ENCODE measurements around the gene DISP2. TPM values are rescaled to one million over a fixed set of nuclear protein-coding genes. Genes with fewer than 3 reads are reported as not detected.
A peak's percentile ranks its signal among the peaks of the same experiment; 100 is the strongest.

The DISP2 gene
- total RNA-seq, 1 donor from 2014 or later, result 0.28 TPM

- ATAC-seq, result no peak
Measured at GRCh38 chr15:40325700-40326099, 32.3 kb upstream of the DISP2 start.

- ATAC-seq, result no peak
Measured at GRCh38 chr15:40327457-40327856, 30.6 kb upstream of the DISP2 start.

- no peak for ATAC-seq
Measured at GRCh38 chr15:40328176-40328575, 29.8 kb upstream of the DISP2 start.

- ATAC-seq, result no peak
Measured at GRCh38 chr15:40328751-40329150, 29.3 kb upstream of the DISP2 start.

- ATAC-seq, result no peak
Measured at GRCh38 chr15:40329804-40330203, 28.2 kb upstream of the DISP2 start.

GRCh38 chr15:40330368-40330836 is 27.6 kb upstream of the DISP2 start:
- no peak for ATAC-seq

GRCh38 chr15:40331026-40331425 is 27.0 kb upstream of the DISP2 start:
- no peak for ATAC-seq

GRCh38 chr15:40331637-40332036 is 26.4 kb upstream of the DISP2 start:
- ATAC-seq, result no peak

- ATAC-seq, result no peak
Measured at GRCh38 chr15:40332113-40332781, 25.8 kb upstream of the DISP2 start.

- peak; percentile 38 for ATAC-seq
Measured at GRCh38 chr15:40333922-40334492, 24.0 kb upstream of the DISP2 start.

- no peak for ATAC-seq
Measured at GRCh38 chr15:40334541-40334940, 23.5 kb upstream of the DISP2 start.

GRCh38 chr15:40334941-40335795 is 22.9 kb upstream of the DISP2 start:
- peak; percentile 68 for ATAC-seq

- no peak for ATAC-seq
Measured at GRCh38 chr15:40335938-40336743, 21.9 kb upstream of the DISP2 start.

- no peak for ATAC-seq
Measured at GRCh38 chr15:40336744-40337122, 21.3 kb upstream of the DISP2 start.

- no peak for ATAC-seq
Measured at GRCh38 chr15:40337597-40337996, 20.4 kb upstream of the DISP2 start.

GRCh38 chr15:40338041-40338657 is 19.9 kb upstream of the DISP2 start:
- no peak for ATAC-seq

- ATAC-seq, result peak; percentile 19
Measured at GRCh38 chr15:40338921-40339620, 18.9 kb upstream of the DISP2 start.

GRCh38 chr15:40339621-40339945 is 18.4 kb upstream of the DISP2 start:
- no peak for ATAC-seq

GRCh38 chr15:40340038-40340739 is 17.8 kb upstream of the DISP2 start:
- no peak for ATAC-seq

GRCh38 chr15:40340740-40341400 is 17.1 kb upstream of the DISP2 start, which contains the start of gene CCDC9B:
CCDC9B (minus strand) TSS chr15:40340939; CDS start chr15:40340819, 120 bp downstream.
- ATAC-seq, result peak; percentile 66

Data from esophagus mucosa (tissue), 1 donor.